ENCODE results near the gene ST3GAL6. TPM values are rescaled to one million over a fixed set of nuclear protein-coding genes. Genes with fewer than 3 reads are reported as not detected.

The ST3GAL6 gene
- total and polyA plus RNA-seq, 10 of the 15 experiments (the other 5 are each of a cell fraction or from before 2014, with no cell fraction given), result 19.5 to 41.2 (median 37.4) TPM

DNA sequence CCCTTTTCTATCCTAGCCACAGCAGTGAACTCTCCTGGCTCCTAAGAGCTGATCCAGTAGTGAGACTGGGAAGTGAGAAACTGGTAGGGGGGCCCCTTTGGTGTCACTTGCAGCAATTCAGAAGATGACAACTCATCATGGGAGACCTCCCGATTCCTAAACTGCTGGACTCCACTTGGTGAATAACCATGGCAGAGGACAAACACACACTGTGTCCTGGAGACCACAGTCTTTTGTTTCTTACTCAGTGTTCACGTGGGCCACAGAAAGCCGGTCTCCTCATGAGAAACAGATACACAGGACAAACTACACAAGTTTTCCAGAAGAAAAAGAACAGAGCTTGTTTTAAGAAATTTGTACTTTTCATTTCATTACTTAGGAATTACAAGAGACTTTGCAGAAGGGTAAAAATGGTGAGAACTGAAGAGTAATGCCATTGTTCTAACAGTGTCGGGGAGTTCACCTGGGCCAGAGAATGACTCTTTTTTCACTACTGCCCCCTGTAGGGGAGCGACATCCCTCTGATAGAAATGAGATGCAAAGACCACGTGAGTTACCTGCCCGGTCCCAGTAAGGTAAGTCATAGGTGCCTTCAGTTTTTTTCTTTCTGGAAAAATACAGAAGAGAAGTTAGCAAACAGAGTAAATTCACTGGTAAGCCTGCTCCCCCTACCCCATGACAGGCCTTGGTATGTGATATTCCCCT, 38.1 kb downstream of the ST3GAL6 start:
- in situ Hi-C loops (cut with MboI), result loop anchor here (25.0 kb wide), 1 partner anchor 464 kb away; no protein-coding TSS in a partner anchor
- no peak overlapping the region for H3K27ac ChIP-seq (ENCODE audit: control insufficient read depth, insufficient read depth)
- FAIRE-seq, result peak; percentile 41
- ATAC-seq, result no peak
- H3K9ac ChIP-seq (ENCODE audit: control insufficient read depth, insufficient read depth, low read length), result no peak overlapping the region
- H4K20me1 ChIP-seq (ENCODE audit: control insufficient read depth, insufficient read depth), result no peaks in the 10 kb centered on the region
- H3K4me3 ChIP-seq, result no peak overlapping the region
- no peak for DNase-seq (ENCODE audit: low read depth, low spot score)
- no peak for TF ChIP-seq ASH2L (IDR thresholded peaks at IDR 0.05; ENCODE audit: borderline replicate concordance, low read depth)
- TF ChIP-seq, protein P1, sequence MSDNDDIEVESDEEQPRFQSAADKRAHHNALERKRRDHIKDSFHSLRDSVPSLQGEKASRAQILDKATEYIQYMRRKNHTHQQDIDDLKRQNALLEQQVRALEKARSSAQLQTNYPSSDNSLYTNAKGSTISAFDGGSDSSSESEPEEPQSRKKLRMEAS (IDR thresholded peaks at IDR 0.05; ENCODE audit: low read depth, low read length), result no peak
- no peak for TF ChIP-seq SREBF1 (IDR thresholded peaks at IDR 0.05; ENCODE audit: low read length)
- no peak for TF ChIP-seq CHD1 (IDR thresholded peaks at IDR 0.05; ENCODE audit: low read depth, low read length)
- no peak for TF ChIP-seq JUNB (IDR thresholded peaks at IDR 0.05)
- TF ChIP-seq HCFC1 (IDR thresholded peaks at IDR 0.05; ENCODE audit: low read length), result no peak
- no peak for TF ChIP-seq SMARCA5 (IDR thresholded peaks at IDR 0.05)
- TF ChIP-seq ZNF24 (IDR thresholded peaks at IDR 0.05), result no peak
- TF ChIP-seq, protein P2, sequence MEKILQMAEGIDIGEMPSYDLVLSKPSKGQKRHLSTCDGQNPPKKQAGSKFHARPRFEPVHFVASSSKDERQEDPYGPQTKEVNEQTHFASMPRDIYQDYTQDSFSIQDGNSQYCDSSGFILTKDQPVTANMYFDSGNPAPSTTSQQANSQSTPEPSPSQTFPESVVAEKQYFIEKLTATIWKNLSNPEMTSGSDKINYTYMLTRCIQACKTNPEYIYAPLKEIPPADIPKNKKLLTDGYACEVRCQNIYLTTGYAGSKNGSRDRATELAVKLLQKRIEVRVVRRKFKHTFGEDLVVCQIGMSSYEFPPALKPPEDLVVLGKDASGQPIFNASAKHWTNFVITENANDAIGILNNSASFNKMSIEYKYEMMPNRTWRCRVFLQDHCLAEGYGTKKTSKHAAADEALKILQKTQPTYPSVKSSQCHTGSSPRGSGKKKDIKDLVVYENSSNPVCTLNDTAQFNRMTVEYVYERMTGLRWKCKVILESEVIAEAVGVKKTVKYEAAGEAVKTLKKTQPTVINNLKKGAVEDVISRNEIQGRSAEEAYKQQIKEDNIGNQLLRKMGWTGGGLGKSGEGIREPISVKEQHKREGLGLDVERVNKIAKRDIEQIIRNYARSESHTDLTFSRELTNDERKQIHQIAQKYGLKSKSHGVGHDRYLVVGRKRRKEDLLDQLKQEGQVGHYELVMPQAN (conservative IDR thresholded peaks at IDR 0.05), result no peak
- no peak for TF ChIP-seq TBL1XR1 (IDR thresholded peaks at IDR 0.05; ENCODE audit: low read depth, low read length)
- TF ChIP-seq RELA (IDR thresholded peaks at IDR 0.05; ENCODE audit: borderline replicate concordance, partially characterized antibody), result no peak
- TF ChIP-seq, protein P3, sequence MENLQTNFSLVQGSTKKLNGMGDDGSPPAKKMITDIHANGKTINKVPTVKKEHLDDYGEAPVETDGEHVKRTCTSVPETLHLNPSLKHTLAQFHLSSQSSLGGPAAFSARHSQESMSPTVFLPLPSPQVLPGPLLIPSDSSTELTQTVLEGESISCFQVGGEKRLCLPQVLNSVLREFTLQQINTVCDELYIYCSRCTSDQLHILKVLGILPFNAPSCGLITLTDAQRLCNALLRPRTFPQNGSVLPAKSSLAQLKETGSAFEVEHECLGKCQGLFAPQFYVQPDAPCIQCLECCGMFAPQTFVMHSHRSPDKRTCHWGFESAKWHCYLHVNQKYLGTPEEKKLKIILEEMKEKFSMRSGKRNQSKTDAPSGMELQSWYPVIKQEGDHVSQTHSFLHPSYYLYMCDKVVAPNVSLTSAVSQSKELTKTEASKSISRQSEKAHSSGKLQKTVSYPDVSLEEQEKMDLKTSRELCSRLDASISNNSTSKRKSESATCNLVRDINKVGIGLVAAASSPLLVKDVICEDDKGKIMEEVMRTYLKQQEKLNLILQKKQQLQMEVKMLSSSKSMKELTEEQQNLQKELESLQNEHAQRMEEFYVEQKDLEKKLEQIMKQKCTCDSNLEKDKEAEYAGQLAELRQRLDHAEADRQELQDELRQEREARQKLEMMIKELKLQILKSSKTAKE (IDR thresholded peaks at IDR 0.05; ENCODE audit: low read depth, poor library complexity, severe bottlenecking), result no peak
- no peak for TF ChIP-seq EGR1 (IDR thresholded peaks at IDR 0.05; ENCODE audit: borderline replicate concordance in 1 of 2, low read depth in 2 of 2, low read length in 2 of 2)
- no peak for TF ChIP-seq RAD21 (IDR thresholded peaks at IDR 0.05; ENCODE audit: insufficient read depth, low read depth, low read length)
- H2AFZ ChIP-seq (ENCODE audit: control insufficient read depth, low read depth, low read length), result no peak overlapping the region
- no peaks in the 10 kb centered on the region for H3K27me3 ChIP-seq (replicated peaks in 1 of 2; ENCODE audit: control insufficient read depth in 2 of 2, insufficient read depth in 2 of 2, low read length in 1 of 2)
- intact Hi-C loops (cut with micrococcal nuclease; ENCODE audit: unreplicated experiment), result no loop called here
- RAD21 ChIA-PET (ENCODE audit: unreplicated experiment), result no interaction called here
- no TSS peak for BruUV-seq (replicated peaks)
- H3K9me3 ChIP-seq (replicated peaks; ENCODE audit: control insufficient read depth, insufficient read depth, low read length), result no peaks in the 10 kb centered on the region
- peaks cover 0 to 2% of the 10 kb centered on the region in 2 experiments; a peak in 1 of 4 replicates for H3K36me3 ChIP-seq (ENCODE audit: control insufficient read depth in 2 of 2, insufficient read depth in 2 of 2, low read length in 1 of 2)
- POLR2A ChIA-PET, result no interaction called here
- H3K4me1 ChIP-seq (ENCODE audit: control insufficient read depth, insufficient read depth, low read length), result no peaks in the 10 kb centered on the region
- H3K4me2 ChIP-seq (ENCODE audit: control insufficient read depth, insufficient read depth), result no peak overlapping the region
- SMC1A ChIA-PET (ENCODE audit: uncharacterized antibody, unreplicated experiment), result interaction anchor here (0.5 to 1.0 kb wide), 3 partner anchors 51 to 199 kb away, joined by 3 read pairs; no protein-coding TSS in a partner anchor
- no peaks in the 10 kb centered on the region for H3K79me2 ChIP-seq (ENCODE audit: control insufficient read depth, insufficient read depth, low read length)
- CTCF ChIA-PET, result interaction anchor here (0.6 to 1.3 kb wide), 4 partner anchors 10 to 201 kb away, joined by 3 to 4 read pairs (median 3); no protein-coding TSS in a partner anchor
- 88% methylated on average over 7 of the region's 7 CpGs for WGBS (ENCODE audit: insufficient coverage, insufficient replicate concordance, low lambda C conversion rate, missing lambda C conversion rate)
